Sigmoid colon (tissue), 3 donors: ENCODE measurements around the gene CENPU.

Experiments
- POLR2A ChIP-seq, 2 donors: fragments of 450-650 bp; IDR thresholded peaks; one replicate each; pipeline ENCODE4 v1.6.1; 2016; ENCODE audit warnings: antibody characterized with exemption in 2 of 2, mild to moderate bottlenecking in 2 of 2, moderate library complexity in 2 of 2
- TF ChIP-seq, protein P1 (sequence below), 4 experiments: fragments of 450-650 bp in 3 of 4; fragments of 200-600 bp in 1 of 4; IDR thresholded peaks; one replicate each; pipeline ENCODE4 v1.5.1; 2016 to 2019; ENCODE audit warnings: antibody characterized with exemption in 4 of 4, mild to moderate bottlenecking in 3 of 4, moderate library complexity in 2 of 4

- no peak for TF ChIP-seq POLR2A (IDR thresholded peaks at IDR 0.05)
- TF ChIP-seq, protein P1, sequence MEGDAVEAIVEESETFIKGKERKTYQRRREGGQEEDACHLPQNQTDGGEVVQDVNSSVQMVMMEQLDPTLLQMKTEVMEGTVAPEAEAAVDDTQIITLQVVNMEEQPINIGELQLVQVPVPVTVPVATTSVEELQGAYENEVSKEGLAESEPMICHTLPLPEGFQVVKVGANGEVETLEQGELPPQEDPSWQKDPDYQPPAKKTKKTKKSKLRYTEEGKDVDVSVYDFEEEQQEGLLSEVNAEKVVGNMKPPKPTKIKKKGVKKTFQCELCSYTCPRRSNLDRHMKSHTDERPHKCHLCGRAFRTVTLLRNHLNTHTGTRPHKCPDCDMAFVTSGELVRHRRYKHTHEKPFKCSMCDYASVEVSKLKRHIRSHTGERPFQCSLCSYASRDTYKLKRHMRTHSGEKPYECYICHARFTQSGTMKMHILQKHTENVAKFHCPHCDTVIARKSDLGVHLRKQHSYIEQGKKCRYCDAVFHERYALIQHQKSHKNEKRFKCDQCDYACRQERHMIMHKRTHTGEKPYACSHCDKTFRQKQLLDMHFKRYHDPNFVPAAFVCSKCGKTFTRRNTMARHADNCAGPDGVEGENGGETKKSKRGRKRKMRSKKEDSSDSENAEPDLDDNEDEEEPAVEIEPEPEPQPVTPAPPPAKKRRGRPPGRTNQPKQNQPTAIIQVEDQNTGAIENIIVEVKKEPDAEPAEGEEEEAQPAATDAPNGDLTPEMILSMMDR (IDR thresholded peaks at IDR 0.05) = no peak
These were observed 4.0 kb downstream of the CENPU start for GRCh38 chr4:184729946-184730345.
